Activated CD8-positive, alpha-beta T cell treated with anti-CD3 and anti-CD28 coated beads for 36 hours (primary cell): ENCODE data around the gene MAGEF1. TPM values are rescaled to one million over a fixed set of nuclear protein-coding genes. Genes with fewer than 3 reads are reported as not detected.

Source experiments
- ATAC-seq: fragments of 200-7000 bp; cut with Tn5 transposase; one replicate; pipeline ENCODE4 v1.10.0; 2021; ENCODE audit warnings: mild to moderate bottlenecking, moderate library complexity
- CTCF ChIA-PET: fragments of 350-600 bp; sonication (Branson Sonifier 250); formaldehyde crosslinking; loops from one replicate; lab custom pipeline; 2021; ENCODE audit warnings: antibody characterized with exemption; lab: Charles Lee
- POLR2A ChIA-PET: fragments of 350-600 bp; sonication (Branson Sonifier 250); formaldehyde crosslinking; loops from one replicate; lab custom pipeline; 2021; ENCODE audit warnings: antibody characterized with exemption; lab: Charles Lee
- DNase-seq: peaks from one replicate; pipeline ENCODE4 v3.0.0-alpha.2; 2020
- H3K27ac Mint-ChIP-seq: one replicate; pipeline ENCODE4 v1.8.0; 2021; ENCODE audit warnings: mild to moderate bottlenecking, mixed read lengths
- H3K27me3 Mint-ChIP-seq: one replicate; pipeline ENCODE4 v1.8.0; 2021; ENCODE audit warnings: mixed read lengths
- H3K36me3 Mint-ChIP-seq: one replicate; pipeline ENCODE4 v1.8.0; 2021; ENCODE audit warnings: low read depth, mixed read lengths
- H3K4me1 Mint-ChIP-seq: one replicate; pipeline ENCODE4 v1.8.0; 2021; ENCODE audit warnings: low read depth, mixed read lengths
- H3K4me3 Mint-ChIP-seq: one replicate; pipeline ENCODE4 v1.8.0; 2021; ENCODE audit warnings: mild to moderate bottlenecking, moderate library complexity, mixed read lengths
- H3K9me3 Mint-ChIP-seq: one replicate; pipeline ENCODE4 v1.8.0; 2021; ENCODE audit warnings: mixed read lengths
- CTCF ChIP-seq: fragments of 200-600 bp; IDR thresholded peaks from one replicate; pipeline ENCODE4 v1.8.0; 2022; ENCODE audit warnings: antibody characterized with exemption, mild to moderate bottlenecking
- intact Hi-C: fragments of 100-400 bp; cut with micrococcal nuclease; formaldehyde crosslinking; loops from one replicate; pipeline ENCODE4 v1.10.0; 2022
- total RNA-seq, 2 experiments: library from RNA; stranded (reverse); gene quantifications; one replicate each; pipeline ENCODE4 v1.2.3, GENCODE V29; 2021

Gene MAGEF1
- total RNA-seq, 2 experiments from 2014 or later: 19.2 to 19.3 TPM

GRCh38 chr3:184674626-184675025, 37.2 kb downstream of the MAGEF1 start:
- ChIA-PET CTCF (no interaction called here), POLR2A (no interaction called here)
- Mint-ChIP-seq H3K27ac (no peak overlapping the region), H3K4me1 (no peaks in the 10 kb centered on the region), H3K9me3 (no peaks in the 10 kb centered on the region), H3K4me3 (no peak overlapping the region), H3K27me3 (no peaks in the 10 kb centered on the region), H3K36me3 (no peaks in the 10 kb centered on the region)
- TF ChIP-seq CTCF: no peak
- DNase-seq (no peak), ATAC-seq (no peak)
- intact Hi-C loops: no loop called here

DNA sequence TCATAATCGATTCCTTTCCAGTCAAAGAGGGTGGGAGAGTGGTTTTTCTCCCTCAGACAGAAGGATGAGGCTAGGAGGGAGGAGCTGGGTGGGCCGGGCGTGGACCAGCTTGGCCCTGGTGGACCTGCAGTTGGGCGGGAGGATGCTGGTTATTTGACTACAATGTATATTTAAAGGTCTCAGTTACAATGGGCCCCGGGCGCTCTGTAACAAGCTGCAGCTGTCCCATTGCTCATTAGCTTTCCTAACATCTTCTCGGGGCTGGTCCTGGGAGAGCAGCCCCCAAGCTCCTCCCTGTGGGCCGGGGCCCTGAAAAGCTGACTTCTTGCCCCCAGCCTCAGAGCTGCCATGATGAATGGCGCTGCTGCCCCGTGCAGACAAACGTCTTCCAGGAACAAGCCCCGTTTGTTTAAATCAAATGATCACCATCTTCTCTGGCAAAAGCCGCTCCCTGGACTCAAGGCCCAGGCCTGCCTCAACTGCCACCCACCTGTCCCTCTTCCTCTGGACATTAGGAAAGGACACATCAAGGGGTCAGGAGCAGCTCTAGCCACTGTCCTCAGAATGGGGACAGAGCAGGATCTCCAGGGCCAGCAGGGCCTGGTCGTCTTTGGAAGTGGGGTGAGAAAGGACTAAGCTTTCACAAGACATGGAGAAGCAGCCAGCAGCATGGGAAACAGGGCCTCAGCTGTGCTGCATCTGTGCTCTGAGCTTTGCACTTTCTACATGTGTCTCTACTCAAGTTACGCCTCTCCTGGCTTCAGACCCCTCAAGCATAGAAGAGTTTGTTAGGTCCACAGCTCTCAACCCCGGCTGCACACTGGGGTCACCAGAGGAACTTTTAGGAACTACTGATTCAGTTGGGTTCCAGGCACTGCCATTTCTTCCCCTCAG, 38.6 kb downstream of the MAGEF1 start:
- no peaks in the 10 kb centered on the region for H3K27me3 Mint-ChIP-seq
- TF ChIP-seq CTCF: no peak
- DNase-seq: no peak
- no peaks in the 10 kb centered on the region for H3K4me1 Mint-ChIP-seq
- CTCF ChIA-PET: interaction anchor here (0.9 kb wide), 1 partner anchor 105 kb away, joined by 3 read pairs; no protein-coding TSS in a partner anchor
- intact Hi-C loops: no loop called here
- no peak overlapping the region for H3K27ac Mint-ChIP-seq
- H3K9me3 Mint-ChIP-seq: no peaks in the 10 kb centered on the region
- H3K4me3 Mint-ChIP-seq: no peak overlapping the region
- POLR2A ChIA-PET: interaction anchor here (0.6 kb wide), 1 partner anchor 87 kb away, joined by 3 read pairs; no protein-coding TSS in a partner anchor
- ATAC-seq: no peak
- no peaks in the 10 kb centered on the region for H3K36me3 Mint-ChIP-seq

- Mint-ChIP-seq H3K9me3 (no peaks in the 10 kb centered on the region), H3K36me3 (no peaks in the 10 kb centered on the region), H3K27me3 (no peaks in the 10 kb centered on the region), H3K4me1 (no peaks in the 10 kb centered on the region), H3K4me3 (no peak overlapping the region), H3K27ac (no peak overlapping the region)
- POLR2A ChIA-PET: no interaction called here
- ATAC-seq (no peak), DNase-seq (no peak)
- intact Hi-C loops: no loop called here
- no peak for TF ChIP-seq CTCF
- CTCF ChIA-PET: interaction anchor here (0.9 kb wide), 1 partner anchor 106 kb away, joined by 3 read pairs; no protein-coding TSS in a partner anchor
These were observed 39.5 kb downstream of the MAGEF1 start for GRCh38 chr3:184672335-184672734.

DNA sequence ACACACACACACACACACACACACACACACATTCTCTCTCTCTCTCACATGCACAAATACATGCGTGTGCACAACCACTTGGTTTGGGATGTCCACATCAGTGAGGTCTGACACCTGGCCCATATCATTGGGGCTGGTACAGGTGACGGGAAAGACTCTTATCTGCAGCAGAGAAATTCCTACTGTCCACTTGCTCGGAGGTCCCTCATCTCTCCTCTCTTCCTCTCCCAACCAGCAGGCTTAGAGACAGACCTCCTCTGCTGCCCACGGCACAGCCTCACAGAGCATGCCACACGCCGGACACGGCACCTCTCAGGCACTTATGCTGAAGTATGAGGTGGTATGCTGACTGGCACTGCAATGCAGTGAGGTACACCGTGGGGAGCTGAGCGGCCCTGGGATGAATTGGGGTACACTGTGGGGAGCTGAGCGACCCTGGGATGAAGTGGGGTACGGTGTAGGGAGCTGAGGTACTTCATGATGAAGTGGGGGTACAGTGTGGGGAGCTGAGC, 41.7 kb downstream of the MAGEF1 start:
- intact Hi-C loops: no loop called here
- ATAC-seq: no peak
- Mint-ChIP-seq H3K4me1 (no peaks in the 10 kb centered on the region), H3K36me3 (no peaks in the 10 kb centered on the region), H3K27me3 (peaks cover 2% of the 10 kb centered on the region), H3K4me3 (no peak overlapping the region), H3K27ac (no peak overlapping the region), H3K9me3 (no peaks in the 10 kb centered on the region)
- ChIA-PET CTCF (no interaction called here), POLR2A (no interaction called here)
- DNase-seq: no peak
- no peak for TF ChIP-seq CTCF

GRCh38 chr3:184669578-184669977, 42.3 kb downstream of the MAGEF1 start:
- Mint-ChIP-seq H3K36me3 (no peaks in the 10 kb centered on the region), H3K4me1 (no peaks in the 10 kb centered on the region), H3K4me3 (no peak overlapping the region), H3K27me3 (peaks cover 2% of the 10 kb centered on the region), H3K27ac (no peak overlapping the region), H3K9me3 (no peaks in the 10 kb centered on the region)
- no peak for DNase-seq
- no peak for ATAC-seq
- ChIA-PET CTCF (no interaction called here), POLR2A (no interaction called here)
- intact Hi-C loops: no loop called here
- TF ChIP-seq CTCF: no peak
